K562 (cell line): ENCODE data around the gene TRABD2B. TPM values are rescaled to one million over a fixed set of nuclear protein-coding genes. Genes with fewer than 3 reads are reported as not detected.

Source experiments
- ATAC-seq: fragments of 200-7000 bp; cut with Tn5 transposase; 3 replicates; pipeline ENCODE4 v1.9.1; 2020; ENCODE audit warnings: moderate library complexity
- BruUV-seq: library from RNA; stranded (reverse); fragments of 400-500 nt; replicated peaks from 2 replicates; lab custom pipeline; 2021; lab: Mats Ljungman, UMichigan
- CTCF ChIA-PET: fragments of 300-600 bp; formaldehyde crosslinking; extraction: SDS; loops from one replicate; lab custom pipeline; 2021; ENCODE audit warnings: low intra/inter-chr PET ratio; lab: Yijun Ruan, JAX
- POLR2A ChIA-PET: fragments of 300-600, 350-650 bp; sonication (Branson Sonifier 250); formaldehyde crosslinking; extraction: SDS; loops from one replicate; lab custom pipeline; 2021; ENCODE audit warnings: antibody characterized with exemption, inconsistent platforms; lab: Yijun Ruan, JAX
- DNase-seq, 4 experiments: peaks; one replicate each; pipeline versions ENCODE4 v3.0.0 to v3.0.0-alpha.2; 2011 to 2018; ENCODE audit warnings: low spot score in 3 of 4, mixed read lengths in 3 of 4; ENCODE audit errors: extremely low read depth in 1 of 4
- FAIRE-seq: peaks from 2 replicates; lab custom pipeline; 2011; peaks lifted over from hg19 to GRCh38; lab: Jason Lieb, UNC
- H2AFZ ChIP-seq: 2 replicates; pipeline ENCODE4 v1.6.0; 2011; ENCODE audit warnings: low read depth, low read length, control low read depth, inconsistent platforms
- H3K27ac ChIP-seq: fragments of 200-600 bp; 3 replicates; pipeline ENCODE4 v1.8.0; 2011; ENCODE audit warnings: low read depth, mild to moderate bottlenecking, control low read depth, inconsistent platforms, low read length, moderate library complexity, mixed read lengths; ENCODE audit errors: extremely low read depth
- H3K27me3 ChIP-seq, 2 experiments: fragments of 300-600 bp in 1 of 2; 2 replicates in 1 of 2; 3 replicates in 1 of 2; pipeline versions ENCODE4 v1.6.0 to v1.8.0; 2011; ENCODE audit warnings: inconsistent platforms in 2 of 2, low read length in 2 of 2, mild to moderate bottlenecking in 1 of 2, mixed read lengths in 1 of 2, moderate library complexity in 1 of 2; ENCODE audit not compliant: control insufficient read depth in 2 of 2, insufficient read depth in 2 of 2
- H3K36me3 ChIP-seq: fragments of 300-600 bp; 3 replicates; pipeline ENCODE4 v1.8.0; 2011; ENCODE audit warnings: mild to moderate bottlenecking, low read length, inconsistent platforms; ENCODE audit not compliant: control insufficient read depth, insufficient read depth
- H3K4me1 ChIP-seq, 2 experiments: fragments of 200-600 bp in 1 of 2; replicated peaks in 1 of 2; 2 replicates in 1 of 2; 3 replicates in 1 of 2; pipeline versions ENCODE4 v1.5.1 to v1.8.0; 2011; ENCODE audit warnings: inconsistent platforms in 2 of 2, low read length in 2 of 2, mild to moderate bottlenecking in 1 of 2, mixed read lengths in 1 of 2, moderate library complexity in 1 of 2; ENCODE audit not compliant: control insufficient read depth in 2 of 2, insufficient read depth in 2 of 2
- H3K4me2 ChIP-seq: 2 replicates; pipeline ENCODE4 v1.6.1; 2011; ENCODE audit warnings: low read length, control low read depth, inconsistent platforms, mixed read lengths; ENCODE audit not compliant: insufficient read depth
- H3K4me3 ChIP-seq: fragments of 200-600 bp; sonication (generic), shearing (Covaris generic); 2 replicates; pipeline ENCODE4 v1.5.1; 2016; ENCODE audit warnings: control low read depth, inconsistent platforms
- H3K79me2 ChIP-seq: fragments of 200-600 bp; 3 replicates; pipeline ENCODE4 v1.8.0; 2011; ENCODE audit warnings: low read length, inconsistent platforms; ENCODE audit not compliant: control insufficient read depth, insufficient read depth
- H3K9ac ChIP-seq, 2 experiments: 2 replicates each; pipeline versions ENCODE4 v1.6.0 to v1.6.1; 2011; ENCODE audit warnings: low read depth in 2 of 2, low read length in 2 of 2, control low read depth in 1 of 2, inconsistent platforms in 1 of 2, mild to moderate bottlenecking in 1 of 2, mixed read lengths in 1 of 2; ENCODE audit not compliant: insufficient read depth in 1 of 2
- H3K9me1 ChIP-seq: one replicate; pipeline ENCODE4 v1.6.0; 2011; ENCODE audit warnings: inconsistent platforms, mild to moderate bottlenecking, low read length, moderate library complexity; ENCODE audit not compliant: control insufficient read depth, insufficient read depth
- H3K9me3 ChIP-seq: replicated peaks from 2 replicates; pipeline ENCODE4 v1.5.1; 2011; ENCODE audit warnings: low read depth, low read length, inconsistent platforms; ENCODE audit not compliant: control insufficient read depth, insufficient read depth
- H4K20me1 ChIP-seq: replicated peaks from 2 replicates; pipeline ENCODE4 v1.6.1; 2011; ENCODE audit warnings: low read length, inconsistent platforms, mixed read lengths; ENCODE audit not compliant: control insufficient read depth, insufficient read depth
- BCOR ChIP-seq: fragments of 450-650 bp; IDR thresholded peaks from 2 replicates; pipeline ENCODE4 v1.6.1; 2016
- CREM ChIP-seq: IDR thresholded peaks from 2 replicates; pipeline ENCODE4 v1.6.1; 2014; ENCODE audit warnings: antibody characterized with exemption, low read depth
- DPF2 ChIP-seq: fragments of 450-650 bp; IDR thresholded peaks from 2 replicates; pipeline ENCODE4 v1.6.1; 2016
- E2F5 ChIP-seq: sonication (generic); formaldehyde crosslinking; IDR thresholded peaks from 2 replicates; pipeline ENCODE4 v1.8.0; 2022; ENCODE audit warnings: mild to moderate bottlenecking, missing genetic modification reagents
- EP300 ChIP-seq: IDR thresholded peaks from 2 replicates; pipeline ENCODE4 v1.6.1; 2012; ENCODE audit warnings: low read length, improper control_type of control experiment
- MYNN ChIP-seq, 2 experiments: sonication (generic); formaldehyde crosslinking in 1 of 2; IDR thresholded peaks; 2 replicates each; pipeline versions ENCODE4 v1.5.0 to v1.6.1; 2016 to 2020; ENCODE audit warnings: antibody characterized with exemption in 1 of 2, missing genetic modification reagents in 1 of 2
- NFYB ChIP-seq: IDR thresholded peaks from 2 replicates; pipeline ENCODE4 v1.6.1; 2011; ENCODE audit warnings: mild to moderate bottlenecking, moderate library complexity; ENCODE audit not compliant: insufficient read length; ENCODE audit errors: extremely low read depth
- RBM17 ChIP-seq: fragments of 200-400 bp; formaldehyde crosslinking; IDR thresholded peaks from 2 replicates; pipeline ENCODE4 v1.6.1; 2017; ENCODE audit warnings: low read depth, mild to moderate bottlenecking, low read length, borderline replicate concordance
- SREBF1 ChIP-seq: fragments of 150-350 bp; IDR thresholded peaks from 2 replicates; pipeline ENCODE4 v1.6.1; 2014; ENCODE audit warnings: antibody characterized with exemption, low read depth, low read length, borderline replicate concordance
- STAT6 ChIP-seq: sonication (generic); formaldehyde crosslinking; IDR thresholded peaks from 2 replicates; pipeline ENCODE4 v1.8.1; 2023; ENCODE audit warnings: mild to moderate bottlenecking, missing genetic modification reagents
- THRAP3 ChIP-seq: fragments of 450-650 bp; IDR thresholded peaks from 2 replicates; pipeline ENCODE4 v1.6.1; 2016; ENCODE audit warnings: mild to moderate bottlenecking, inconsistent platforms, borderline replicate concordance
- TSHZ1 ChIP-seq: fragments of 250-450 bp; sonication (Bioruptor Pico); IDR thresholded peaks from 2 replicates; pipeline ENCODE4 v1.4.0; 2020; ENCODE audit warnings: mild to moderate bottlenecking, moderate library complexity
- XRCC4 ChIP-seq: IDR thresholded peaks from one replicate; pipeline ENCODE4 v1.6.1; 2011; ENCODE audit not compliant: insufficient read depth, insufficient read length; ENCODE audit errors: extremely low read depth
- ZBTB8A ChIP-seq: fragments of 450-650 bp; IDR thresholded peaks from 2 replicates; pipeline ENCODE4 v1.6.1; 2018; ENCODE audit warnings: mild to moderate bottlenecking, moderate library complexity; ENCODE audit not compliant: partially characterized antibody
- ZNF134 ChIP-seq: fragments of 250-450 bp; sonication (Bioruptor Pico); conservative IDR thresholded peaks from 2 replicates; pipeline ENCODE4 v1.4.0; 2020
- ZNF197 ChIP-seq: fragments of 200-800 bp; sonication (Bioruptor generic); IDR thresholded peaks from 2 replicates; pipeline ENCODE4 v1.6.1; 2016; ENCODE audit warnings: low read depth, missing genetic modification characterization, missing compliant biosample characterization
- ZNF586 ChIP-seq: fragments of 450-650 bp; formaldehyde crosslinking; conservative IDR thresholded peaks from 2 replicates; pipeline ENCODE4 v1.4.0; 2020; ENCODE audit warnings: mild to moderate bottlenecking, moderate library complexity
- ZNF707 ChIP-seq: fragments of 250-450 bp; sonication (Bioruptor Pico); conservative IDR thresholded peaks from 2 replicates; pipeline ENCODE4 v1.8.0; 2022; ENCODE audit warnings: inconsistent platforms, mild to moderate bottlenecking, moderate library complexity
- WGBS: fragments of 100-300 bp; shearing (Covaris generic); methylation state at CpG from one replicate; pipeline ENCODE4 v1.1.6; 2016; ENCODE audit warnings: low coverage, mixed read lengths; ENCODE audit not compliant: insufficient coverage; ENCODE audit errors: missing lambda C conversion rate; 5-methylcytosine and 5-hydroxymethylcytosine counted together
- in situ Hi-C: fragments of 300-500 bp; cut with MboI; formaldehyde crosslinking; loops from 4 replicates; pipeline ENCODE4 v1.15.0; 2018; ENCODE audit warnings: inconsistent platforms, mixed read lengths
- intact Hi-C: fragments of 100-400 bp; cut with micrococcal nuclease; formaldehyde crosslinking; loops from 2 replicates; pipeline ENCODE4 v1.14.2; 2022
- polyA plus RNA-seq, 8 experiments: library from polyadenylated mRNA; depleted of rRNA in 4 of 8; stranded (reverse) in 5 of 8; unstranded in 3 of 8; fragments of >200 nt; fragmentation: Nextera tagmentation in 2 of 8; fragmentation: Illumina TruSeq in 1 of 8; extraction: Ambion mirVana in 2 of 8; extraction: Trizol in 1 of 8; gene quantifications; 2 replicates each; pipeline versions ENCODE4 v1.2.1 to v1.2.3, GENCODE V29; 2011 to 2014; ENCODE audit warnings: inconsistent platforms in 1 of 8, missing spikeins in 1 of 8
- total RNA-seq, 7 experiments: library from RNA; depleted of rRNA in 6 of 7; stranded (reverse); fragments of >200 nt in 6 of 7; fragmentation: Illumina TruSeq in 2 of 7; extraction: Trizol in 2 of 7; gene quantifications; 2 replicates each; pipeline versions ENCODE4 v1.2.1 to v1.2.3, GENCODE V29; 2011 to 2021; ENCODE audit warnings: low replicate concordance in 1 of 7

Gene TRABD2B
- total and polyA plus RNA-seq, 9 of the 15 experiments (the other 6 are each of a cell fraction or from before 2014, with no cell fraction given): not detected

GRCh38 chr1:47970882-47971281, 26.3 kb downstream of the TRABD2B start (continued):
- TF ChIP-seq SREBF1 (no peak), DPF2 (no peak), RBM17 (no peak), E2F5 (no peak), MYNN (IDR thresholded peaks at IDR 0.05) (no peak), MYNN (CRISPR knock-in tag; IDR thresholded peaks at IDR 0.05) (no peak), ZNF586 (no peak), ZNF197 (CRISPR knock-in tag) (no peak), BCOR (no peak), ZNF134 (no peak), THRAP3 (no peak), CREM (no peak), ZNF707 (no peak)
- TF ChIP-seq, all 486 proteins: peak for 0

GRCh38 chr1:47969478-47969877, 27.7 kb downstream of the TRABD2B start:
- CTCF ChIA-PET: no interaction called here
- Histone ChIP-seq H4K20me1 (no peaks in the 10 kb centered on the region; the same call in 1 of the 2 replicates), H3K9me3 (no peaks in the 10 kb centered on the region), H3K9ac (no peak overlapping the region), H3K4me3 (no peak overlapping the region), H2AFZ (no peak overlapping the region), H3K4me1 (no peaks in the 10 kb centered on the region), H3K36me3 (no peaks in the 10 kb centered on the region), H3K79me2 (no peaks in the 10 kb centered on the region), H3K27me3 (no peaks in the 10 kb centered on the region), H3K27ac (no peak overlapping the region), H3K9me1 (no peaks in the 10 kb centered on the region), H3K4me2 (no peak overlapping the region)
- in situ Hi-C loops: no loop called here
- ATAC-seq (no peak), FAIRE-seq (no peak), DNase-seq (no peak)
- 2% methylated on average over 3 of the region's 3 CpGs for WGBS
- no TSS peak for BruUV-seq
- POLR2A ChIA-PET: no interaction called here
- intact Hi-C loops: no loop called here
- no peak for TF ChIP-seq STAT6 (CRISPR knock-in tag)
- TF ChIP-seq EP300: no peak
- no peak for TF ChIP-seq TSHZ1 (CRISPR knock-in tag)
- no peak for TF ChIP-seq XRCC4
- no peak for TF ChIP-seq ZBTB8A
- no peak for TF ChIP-seq NFYB
